B cell (primary cell): ENCODE measurements around the gene NEU2. TPM values are rescaled to one million over a fixed set of nuclear protein-coding genes. Genes with fewer than 3 reads are reported as not detected.

Experiments used
- ATAC-seq: fragments of 200-7000 bp; cut with Tn5 transposase; one replicate; pipeline ENCODE4 v1.10.0; 2021; ENCODE audit warnings: low read depth, mild to moderate bottlenecking, moderate number of reproducible peaks, moderate library complexity
- CTCF ChIA-PET: fragments of 350-600 bp; sonication (Branson Sonifier 250); formaldehyde crosslinking; loops from one replicate; lab custom pipeline; 2021; ENCODE audit warnings: antibody characterized with exemption, inconsistent platforms; lab: Charles Lee
- POLR2A ChIA-PET: fragments of 350-600 bp; sonication (Branson Sonifier 250); formaldehyde crosslinking; loops from one replicate; lab custom pipeline; 2021; ENCODE audit warnings: antibody characterized with exemption; lab: Charles Lee
- DNase-seq: peaks from one replicate; pipeline ENCODE4 v3.0.0; 2013
- H2AFZ ChIP-seq: 2 replicates; pipeline ENCODE4 v1.6.1; 2012; ENCODE audit warnings: mild to moderate bottlenecking, low read depth, low read length; ENCODE audit not compliant: insufficient read depth, poor library complexity, severe bottlenecking
- H3K27ac ChIP-seq, 2 donors: 1 replicate in 1 of 2; 2 replicates in 1 of 2; pipeline ENCODE4 v1.5.1; 2012 to 2013; ENCODE audit warnings: low read length in 2 of 2, mild to moderate bottlenecking in 2 of 2, moderate library complexity in 1 of 2
- H3K27me3 ChIP-seq, 4 experiments: fragments of 200-600 bp in 1 of 4; sonication (generic) in 1 of 4; replicated peaks in 1 of 4; 1 replicate in 2 of 4; 2 replicates in 2 of 4; pipeline versions ENCODE4 v1.6.1 to v1.7.0; 2013 to 2016; ENCODE audit warnings: low read length in 3 of 4, mild to moderate bottlenecking in 2 of 4, mixed read lengths in 1 of 4, moderate library complexity in 1 of 4; ENCODE audit not compliant: insufficient read depth in 4 of 4, control insufficient read depth in 3 of 4; ENCODE audit errors: control extremely low read depth in 1 of 4
- H3K36me3 ChIP-seq, 2 experiments: replicated peaks in 1 of 2; 1 replicate in 1 of 2; 2 replicates in 1 of 2; pipeline versions ENCODE4 v1.6.1 to v1.7.1; 2013; ENCODE audit warnings: low read length in 1 of 2; ENCODE audit not compliant: insufficient read depth in 2 of 2, control insufficient read depth in 1 of 2; ENCODE audit errors: control extremely low read depth in 1 of 2, extremely low read depth in 1 of 2
- H3K4me1 ChIP-seq, 2 donors: fragments of 200-600 bp in 1 of 2; sonication (generic) in 1 of 2; 1 replicate in 1 of 2; 2 replicates in 1 of 2; pipeline versions ENCODE4 v1.5.1 to v1.6.1; 2013 to 2017; ENCODE audit warnings: low read length in 2 of 2; ENCODE audit not compliant: control insufficient read depth in 2 of 2, insufficient read depth in 2 of 2
- H3K4me2 ChIP-seq: replicated peaks from 2 replicates; pipeline ENCODE3; 2012; ENCODE audit warnings: mild to moderate bottlenecking, low read depth, low read length; ENCODE audit not compliant: poor library complexity, severe bottlenecking
- H3K4me3 ChIP-seq, 5 experiments: fragments of 200-600 bp in 1 of 5; sonication (generic) in 1 of 5; 1 replicate in 3 of 5; 2 replicates in 2 of 5; pipeline versions ENCODE4 v1.5.1 to v1.7.0; 2011 to 2016; ENCODE audit warnings: low read length in 4 of 5, mild to moderate bottlenecking in 4 of 5, low read depth in 2 of 5, control low read depth in 1 of 5, moderate library complexity in 1 of 5; ENCODE audit not compliant: insufficient read depth in 1 of 5; ENCODE audit errors: control extremely low read depth in 1 of 5, extremely low read depth in 1 of 5
- H3K79me2 ChIP-seq: fragments of 200-600 bp; sonication (generic); one replicate; pipeline ENCODE4 v1.6.0; 2016; ENCODE audit warnings: low read length; ENCODE audit not compliant: control insufficient read depth, insufficient read depth
- H3K9ac ChIP-seq: fragments of 200-600 bp; sonication (generic); 2 replicates; pipeline ENCODE4 v1.6.1; 2017; ENCODE audit warnings: mild to moderate bottlenecking, low read length, moderate library complexity
- H3K9me3 ChIP-seq, 3 donors: one replicate each; pipeline versions ENCODE4 v1.6.1 to v1.7.1; 2013; ENCODE audit warnings: low read length in 2 of 3; ENCODE audit not compliant: control insufficient read depth in 2 of 3, insufficient read depth in 1 of 3; ENCODE audit errors: control extremely low read depth in 1 of 3
- H4K20me1 ChIP-seq: 2 replicates; pipeline ENCODE4 v1.6.0; 2012; ENCODE audit warnings: mild to moderate bottlenecking, low read length; ENCODE audit not compliant: insufficient read depth, control insufficient read depth, poor library complexity, severe bottlenecking
- H3K27ac Mint-ChIP-seq: one replicate; pipeline ENCODE4 v1.8.0; 2021; ENCODE audit warnings: mixed read lengths
- H3K27me3 Mint-ChIP-seq: one replicate; pipeline ENCODE4 v1.8.0; 2021; ENCODE audit warnings: mixed read lengths
- H3K4me1 Mint-ChIP-seq: one replicate; pipeline ENCODE4 v1.8.0; 2021; ENCODE audit warnings: mixed read lengths
- H3K4me3 Mint-ChIP-seq: one replicate; pipeline ENCODE4 v1.8.0; 2021; ENCODE audit warnings: mixed read lengths
- H3K9me3 Mint-ChIP-seq: one replicate; pipeline ENCODE4 v1.8.0; 2022; ENCODE audit warnings: mixed read lengths; ENCODE audit not compliant: insufficient read depth
- EZH2 ChIP-seq: IDR thresholded peaks from 2 replicates; pipeline ENCODE4 v1.6.1; 2012; ENCODE audit warnings: borderline replicate concordance, low read depth, mild to moderate bottlenecking, moderate library complexity, low read length; ENCODE audit not compliant: insufficient read depth, poor library complexity, severe bottlenecking
- WGBS: methylation state at CpG from one replicate; pipeline ENCODE4 v1.1.5; 2013; ENCODE audit warnings: missing lambda C conversion rate; ENCODE audit not compliant: insufficient coverage; 5-methylcytosine and 5-hydroxymethylcytosine counted together
- intact Hi-C: fragments of 100-400 bp; cut with micrococcal nuclease; formaldehyde crosslinking; loops from one replicate; pipeline ENCODE4 v1.10.0; 2022
- polyA plus RNA-seq: library from polyadenylated mRNA; depleted of rRNA; stranded (reverse); fragments of >200 nt; gene quantifications from 2 replicates; pipeline ENCODE4 v1.2.3, GENCODE V29; 2012
- total RNA-seq, 2 donors: library from RNA; stranded (reverse); fragments of 120-200 nt in 1 of 2; gene quantifications; 1 replicate in 1 of 2; 2 replicates in 1 of 2; pipeline versions ENCODE4 v1.2.3 to v1.2.4, GENCODE V29; 2013 to 2022
- TF ChIP-seq, protein P1 (sequence below): fragments of 200-600 bp; IDR thresholded peaks from one replicate; pipeline ENCODE4 v1.8.0; 2022; ENCODE audit warnings: antibody characterized with exemption, mild to moderate bottlenecking

Gene NEU2
- total and polyA plus RNA-seq, 2 donors (not counting 1 experiment from before 2014, with no cell fraction given): not detected

DNA sequence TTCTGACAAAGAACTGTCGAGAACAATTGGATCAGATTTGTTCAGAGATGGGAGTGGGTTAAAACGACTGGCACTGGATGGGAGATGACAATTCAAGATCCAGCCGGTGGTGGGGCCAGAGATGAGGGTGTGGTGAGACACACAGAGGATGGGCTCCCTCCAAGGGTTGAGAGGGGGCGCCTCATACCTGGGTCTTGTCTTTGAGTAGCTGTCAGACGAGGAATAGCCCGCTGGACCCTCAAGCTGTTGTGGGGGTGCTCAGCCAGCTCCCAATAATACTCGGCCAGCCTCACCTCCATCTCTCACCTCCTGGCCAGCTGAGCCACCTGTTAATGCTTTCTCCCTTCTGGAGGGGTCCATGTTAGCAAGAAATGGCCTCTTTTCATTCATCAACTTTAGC lies 41.6 kb downstream of the NEU2 start:
- H3K4me3 ChIP-seq: no peak overlapping the region
- no peak overlapping the region for H3K4me3 Mint-ChIP-seq
- no peaks in the 10 kb centered on the region for H3K27me3 ChIP-seq
- H4K20me1 ChIP-seq: peaks cover 25% of the 10 kb centered on the region
- ATAC-seq: no peak
- H3K9me3 ChIP-seq: peaks cover 0 to 3% (median 0%) of the 10 kb centered on the region in 3 donors
- POLR2A ChIA-PET: interaction anchor here (0.7 to 1.0 kb wide), 2 partner anchors 8 to 26 kb away, joined by 4 to 13 read pairs; no protein-coding TSS in a partner anchor
- peaks cover 88 to 91% of the 10 kb centered on the region in 2 donors for H3K4me1 ChIP-seq
- H3K79me2 ChIP-seq: peaks cover 95% of the 10 kb centered on the region
- H3K27ac ChIP-seq: peak overlapping the region; percentile 77 to 87
- CTCF ChIA-PET: interaction anchor here (0.6 to 2.5 kb wide), 3 partner anchors 20 to 26 kb away, joined by 3 to 15 read pairs (median 6); no protein-coding TSS in a partner anchor
- TF ChIP-seq EZH2: no peak
- TF ChIP-seq, protein P1, sequence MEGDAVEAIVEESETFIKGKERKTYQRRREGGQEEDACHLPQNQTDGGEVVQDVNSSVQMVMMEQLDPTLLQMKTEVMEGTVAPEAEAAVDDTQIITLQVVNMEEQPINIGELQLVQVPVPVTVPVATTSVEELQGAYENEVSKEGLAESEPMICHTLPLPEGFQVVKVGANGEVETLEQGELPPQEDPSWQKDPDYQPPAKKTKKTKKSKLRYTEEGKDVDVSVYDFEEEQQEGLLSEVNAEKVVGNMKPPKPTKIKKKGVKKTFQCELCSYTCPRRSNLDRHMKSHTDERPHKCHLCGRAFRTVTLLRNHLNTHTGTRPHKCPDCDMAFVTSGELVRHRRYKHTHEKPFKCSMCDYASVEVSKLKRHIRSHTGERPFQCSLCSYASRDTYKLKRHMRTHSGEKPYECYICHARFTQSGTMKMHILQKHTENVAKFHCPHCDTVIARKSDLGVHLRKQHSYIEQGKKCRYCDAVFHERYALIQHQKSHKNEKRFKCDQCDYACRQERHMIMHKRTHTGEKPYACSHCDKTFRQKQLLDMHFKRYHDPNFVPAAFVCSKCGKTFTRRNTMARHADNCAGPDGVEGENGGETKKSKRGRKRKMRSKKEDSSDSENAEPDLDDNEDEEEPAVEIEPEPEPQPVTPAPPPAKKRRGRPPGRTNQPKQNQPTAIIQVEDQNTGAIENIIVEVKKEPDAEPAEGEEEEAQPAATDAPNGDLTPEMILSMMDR: no peak
- peak overlapping the region; percentile 52 for H3K9ac ChIP-seq
- H3K9me3 Mint-ChIP-seq: no peaks in the 10 kb centered on the region
- no peak for DNase-seq
- intact Hi-C loops: no loop called here
- no peak overlapping the region for H3K27ac Mint-ChIP-seq
- H3K4me1 Mint-ChIP-seq: peaks cover 50% of the 10 kb centered on the region
- no peaks in the 10 kb centered on the region for H3K27me3 Mint-ChIP-seq
- H3K36me3 ChIP-seq: peaks cover 15 to 47% of the 10 kb centered on the region in 2 experiments
- H3K4me2 ChIP-seq: peak overlapping the region; percentile 81
- H2AFZ ChIP-seq: no peak overlapping the region
- WGBS: 73% methylated on average over 5 of the region's 7 CpGs
